GM18502 (cell line): ENCODE measurements around the gene FAM236D.
"Not testable (repeated sequence)": the region's sequence is repeated elsewhere in the genome, so short reads cannot be mapped to it uniquely, and the experiment has no call there.

Experiments used
- ATAC-seq: cut with Tn5 transposase; IDR thresholded peaks from one replicate; pipeline ENCODE4 v1.9.1; 2021; ENCODE audit warnings: mild to moderate bottlenecking; ENCODE audit not compliant: unreplicated experiment, poor library complexity

FAM236D gene

GRCh38 chrX:72808110-72808509, at the start of gene FAM236D:
Gene FAM236D (minus strand): TSS chrX:72808210. CDS start chrX:72808110, 100 bp downstream.
- not testable (repeated sequence) for ATAC-seq

GRCh38 chrX:72837532-72837931, 29.5 kb upstream of the FAM236D start:
- ATAC-seq, result not testable (repeated sequence)

- ATAC-seq, result not testable (repeated sequence)
Measured at GRCh38 chrX:72830701-72831100, 22.7 kb upstream of the FAM236D start.

- not testable (repeated sequence) for ATAC-seq
Measured at GRCh38 chrX:72790390-72790789, 17.6 kb downstream of the FAM236D start.

GRCh38 chrX:72788142-72788541, 19.9 kb downstream of the FAM236D start:
- ATAC-seq, result not testable (repeated sequence)

GRCh38 chrX:72783964-72784363, 24.0 kb downstream of the FAM236D start:
- peak; percentile 52 for ATAC-seq

DNA sequence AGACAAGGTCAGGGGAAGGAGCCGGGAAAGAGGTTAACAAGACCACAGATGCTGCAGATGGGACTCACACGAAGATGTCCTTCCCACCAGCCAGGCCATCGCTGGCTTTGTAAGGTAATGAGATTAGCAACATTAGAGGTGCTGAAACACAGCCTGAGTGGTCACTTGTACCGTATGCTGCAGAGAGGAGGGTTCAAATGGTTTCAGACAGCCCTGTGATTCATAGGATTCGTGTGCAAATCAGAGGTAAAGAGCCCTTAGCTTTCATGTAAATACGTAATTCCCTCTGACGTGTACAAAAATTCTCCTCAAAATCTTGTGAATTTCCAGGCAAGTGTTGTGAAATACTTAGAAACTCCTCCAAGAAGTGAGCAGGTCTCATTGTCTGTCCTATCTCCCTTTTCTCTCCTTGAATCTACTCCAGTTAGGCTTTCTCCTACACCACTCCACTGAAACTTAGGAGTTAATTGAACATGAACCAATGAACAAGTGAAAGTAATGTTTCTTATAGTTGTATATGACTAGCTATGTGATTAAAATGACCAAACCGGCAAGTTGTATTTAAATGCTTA, 24.6 kb downstream of the FAM236D start:
- not testable (repeated sequence) for ATAC-seq

DNA sequence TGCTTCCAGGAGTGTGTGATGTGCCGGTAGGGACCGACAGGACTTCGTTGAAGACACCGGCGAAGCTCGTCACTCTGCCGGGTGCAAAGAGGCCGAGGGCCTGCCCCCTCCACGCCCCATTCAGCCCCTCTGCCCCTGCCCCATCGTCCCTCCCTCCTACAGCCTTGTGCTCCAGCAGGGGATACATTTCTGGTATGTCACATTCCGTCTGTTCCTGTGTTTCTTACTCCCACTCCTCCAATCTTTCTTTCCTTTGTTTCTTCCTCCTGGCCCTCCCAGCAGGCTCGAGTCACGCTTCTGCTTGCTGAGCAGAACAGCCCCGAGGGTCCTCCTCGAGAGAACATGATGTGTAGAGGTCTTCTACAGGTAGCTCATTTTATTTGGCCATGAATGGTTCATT, 25.4 kb downstream of the FAM236D start, which contains the start of gene FAM236B:
Gene FAM236B (minus strand): TSS at position 101 of the 400 bp plus-strand sequence. CDS start 100 bp downstream, at position 1.
- not testable (repeated sequence) for ATAC-seq

- ATAC-seq, result not testable (repeated sequence)
Measured at GRCh38 chrX:72778146-72778545, 29.9 kb downstream of the FAM236D start.

DNA sequence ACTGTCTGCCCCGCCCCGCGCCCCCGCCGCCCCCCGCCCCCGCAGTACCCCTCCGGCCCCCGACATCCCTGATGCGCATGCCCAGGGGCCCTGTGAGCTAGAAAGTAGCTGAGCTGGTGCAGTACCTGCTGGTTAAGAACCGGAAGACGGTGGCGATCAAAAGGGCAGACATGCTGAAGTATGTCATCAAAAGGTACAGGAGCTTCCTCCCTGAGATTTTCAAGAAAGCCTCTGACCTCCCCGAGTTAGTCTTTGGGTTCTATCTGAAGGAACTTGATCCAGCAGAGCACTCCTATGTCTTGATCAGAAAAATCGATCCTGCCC, 30.6 kb downstream of the FAM236D start:
- peak; percentile 81 for ATAC-seq

GRCh38 chrX:72776653-72777466, 31.1 kb downstream of the FAM236D start, which contains the start of gene DMRTC1B:
Gene DMRTC1B (plus strand): TSS chrX:72776890. CDS start chrX:72845136, 68,246 bp downstream.
- ATAC-seq, result peak; percentile 89

DNA sequence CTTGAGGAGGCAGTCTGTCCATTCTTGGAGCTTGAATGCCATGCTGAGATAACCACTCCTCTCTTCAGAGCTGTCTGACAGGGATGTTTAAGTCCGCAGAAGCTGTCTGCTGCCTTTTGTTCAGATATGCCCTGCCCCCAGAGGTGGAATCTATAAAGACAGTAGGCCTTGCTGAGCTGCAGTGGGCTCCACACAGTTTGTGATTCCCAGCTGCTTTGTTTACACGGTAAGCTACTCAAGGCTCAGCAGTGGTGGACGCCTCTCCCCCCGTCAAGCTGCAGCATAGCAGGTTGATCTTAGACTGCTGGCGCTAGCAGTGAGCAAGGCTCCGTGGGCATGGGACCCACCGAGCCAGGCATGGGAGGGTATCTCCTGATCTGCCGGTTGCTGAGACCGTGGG, 47.6 kb downstream of the FAM236D start:
- not testable (repeated sequence) for ATAC-seq
